Astrocyte (in vitro differentiated cells and primary cell): ENCODE measurements around the gene ZFR. TPM values are rescaled to one million over a fixed set of nuclear protein-coding genes. Genes with fewer than 3 reads are reported as not detected.
A peak's percentile ranks its signal among the peaks of the same experiment; 100 is the strongest.

Source experiments
- DNase-seq: peaks from one replicate; pipeline ENCODE4 v3.0.0-alpha.2; 2010; ENCODE audit warnings: low read depth
- FAIRE-seq: peaks from 2 replicates; lab custom pipeline; 2011; peaks lifted over from hg19 to GRCh38; lab: Jason Lieb, UNC
- H2AFZ ChIP-seq: 2 replicates; pipeline ENCODE4 v1.6.0; 2012; ENCODE audit warnings: low read depth, low read length, inconsistent platforms
- H3K27ac ChIP-seq: 2 replicates; pipeline ENCODE4 v1.5.1; 2011; ENCODE audit warnings: low read depth, low read length, inconsistent platforms
- H3K27me3 ChIP-seq: 2 replicates; pipeline ENCODE4 v1.6.0; 2011; ENCODE audit warnings: low read length, inconsistent platforms; ENCODE audit not compliant: insufficient read depth
- H3K36me3 ChIP-seq: 2 replicates; pipeline ENCODE4 v1.5.1; 2011; ENCODE audit warnings: low read length, inconsistent platforms; ENCODE audit not compliant: insufficient read depth
- H3K4me1 ChIP-seq: 2 replicates; pipeline ENCODE4 v1.5.1; 2011; ENCODE audit warnings: low read length, inconsistent platforms; ENCODE audit not compliant: insufficient read depth
- H3K4me2 ChIP-seq: 2 replicates; pipeline ENCODE4 v1.6.0; 2012; ENCODE audit warnings: low read length, inconsistent platforms
- H3K4me3 ChIP-seq: 2 replicates; pipeline ENCODE4 v1.5.1; 2011; ENCODE audit warnings: low read depth, mild to moderate bottlenecking, low read length, inconsistent platforms; ENCODE audit not compliant: insufficient read depth
- H3K79me2 ChIP-seq: 2 replicates; pipeline ENCODE4 v1.6.0; 2012; ENCODE audit warnings: mild to moderate bottlenecking, low read length, inconsistent platforms; ENCODE audit not compliant: insufficient read depth
- H3K9ac ChIP-seq: 2 replicates; pipeline ENCODE4 v1.6.0; 2012; ENCODE audit warnings: mild to moderate bottlenecking, low read length, inconsistent platforms
- H3K9me3 ChIP-seq: 2 replicates; pipeline ENCODE4 v1.5.1; 2012; ENCODE audit warnings: low read depth, mild to moderate bottlenecking, low read length, inconsistent platforms; ENCODE audit not compliant: insufficient read depth
- H4K20me1 ChIP-seq: 2 replicates; pipeline ENCODE4 v1.6.0; 2012; ENCODE audit warnings: low read length, inconsistent platforms; ENCODE audit not compliant: insufficient read depth
- H3K27ac Mint-ChIP-seq: one replicate; pipeline ENCODE4 v1.8.0; 2021; ENCODE audit warnings: mild to moderate bottlenecking, mixed read lengths; ENCODE audit not compliant: unreplicated experiment
- H3K27me3 Mint-ChIP-seq: one replicate; pipeline ENCODE4 v1.8.0; 2021; ENCODE audit warnings: low read depth, mixed read lengths; ENCODE audit not compliant: unreplicated experiment
- H3K36me3 Mint-ChIP-seq: one replicate; pipeline ENCODE4 v1.8.0; 2021; ENCODE audit warnings: low read depth, mixed read lengths; ENCODE audit not compliant: unreplicated experiment
- H3K4me1 Mint-ChIP-seq: one replicate; pipeline ENCODE4 v1.8.0; 2021; ENCODE audit warnings: low read depth, mixed read lengths; ENCODE audit not compliant: unreplicated experiment
- H3K4me3 Mint-ChIP-seq: one replicate; pipeline ENCODE4 v1.8.0; 2021; ENCODE audit warnings: mild to moderate bottlenecking, moderate library complexity, mixed read lengths; ENCODE audit not compliant: unreplicated experiment
- H3K9me3 Mint-ChIP-seq: one replicate; pipeline ENCODE4 v1.8.0; 2021; ENCODE audit warnings: mild to moderate bottlenecking, mixed read lengths; ENCODE audit not compliant: unreplicated experiment
- EZH2 ChIP-seq: IDR thresholded peaks from 2 replicates; pipeline ENCODE4 v1.6.1; 2012; ENCODE audit warnings: mild to moderate bottlenecking, low read length, inconsistent platforms; ENCODE audit not compliant: insufficient read depth
- total RNA-seq: library from RNA; stranded (reverse); gene quantifications from 2 replicates; pipeline ENCODE4 v1.2.1, GENCODE V29; 2021
- TF ChIP-seq, protein P1 (sequence below): IDR thresholded peaks from 2 replicates; pipeline ENCODE4 v1.5.1; 2011; ENCODE audit warnings: low read depth, mild to moderate bottlenecking, inconsistent platforms, low read length, moderate library complexity; ENCODE audit not compliant: insufficient read depth

ZFR gene
- total RNA-seq, 1 donor from 2014 or later: 68.4 TPM

DNA sequence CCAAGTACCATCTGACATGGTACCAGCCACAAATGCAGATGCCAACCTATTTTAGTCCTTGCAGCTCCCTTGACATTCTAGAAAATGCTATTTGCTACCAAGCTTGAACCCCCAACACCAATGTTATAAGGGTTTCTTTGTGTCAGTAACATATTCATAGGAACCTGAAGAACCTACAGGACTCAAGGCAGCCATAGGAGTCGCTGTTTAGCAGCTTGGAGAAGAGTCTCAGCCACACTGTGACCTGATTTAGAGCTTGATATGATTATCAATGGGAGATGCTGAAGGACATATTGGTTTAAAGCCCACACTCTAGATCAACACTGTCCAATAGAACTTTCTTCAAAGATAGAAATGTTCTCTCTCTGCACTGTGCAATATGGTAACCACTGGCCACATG is 6.4 kb upstream of the ZFR start:
- no peak overlapping the region for H3K4me2 ChIP-seq
- H3K4me3 ChIP-seq: no peak overlapping the region
- no peaks in the 10 kb centered on the region for H4K20me1 ChIP-seq
- peaks cover 6% of the 10 kb centered on the region for H3K27me3 ChIP-seq
- H3K36me3 ChIP-seq: no peaks in the 10 kb centered on the region
- no peaks in the 10 kb centered on the region for H3K9me3 ChIP-seq
- no peaks in the 10 kb centered on the region for H3K79me2 ChIP-seq
- H3K9ac ChIP-seq: no peak overlapping the region
- no peak for FAIRE-seq
- H3K4me1 Mint-ChIP-seq: peaks cover 2% of the 10 kb centered on the region
- TF ChIP-seq, protein P1, sequence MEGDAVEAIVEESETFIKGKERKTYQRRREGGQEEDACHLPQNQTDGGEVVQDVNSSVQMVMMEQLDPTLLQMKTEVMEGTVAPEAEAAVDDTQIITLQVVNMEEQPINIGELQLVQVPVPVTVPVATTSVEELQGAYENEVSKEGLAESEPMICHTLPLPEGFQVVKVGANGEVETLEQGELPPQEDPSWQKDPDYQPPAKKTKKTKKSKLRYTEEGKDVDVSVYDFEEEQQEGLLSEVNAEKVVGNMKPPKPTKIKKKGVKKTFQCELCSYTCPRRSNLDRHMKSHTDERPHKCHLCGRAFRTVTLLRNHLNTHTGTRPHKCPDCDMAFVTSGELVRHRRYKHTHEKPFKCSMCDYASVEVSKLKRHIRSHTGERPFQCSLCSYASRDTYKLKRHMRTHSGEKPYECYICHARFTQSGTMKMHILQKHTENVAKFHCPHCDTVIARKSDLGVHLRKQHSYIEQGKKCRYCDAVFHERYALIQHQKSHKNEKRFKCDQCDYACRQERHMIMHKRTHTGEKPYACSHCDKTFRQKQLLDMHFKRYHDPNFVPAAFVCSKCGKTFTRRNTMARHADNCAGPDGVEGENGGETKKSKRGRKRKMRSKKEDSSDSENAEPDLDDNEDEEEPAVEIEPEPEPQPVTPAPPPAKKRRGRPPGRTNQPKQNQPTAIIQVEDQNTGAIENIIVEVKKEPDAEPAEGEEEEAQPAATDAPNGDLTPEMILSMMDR: peak; percentile 10
- no peak for TF ChIP-seq EZH2
- H3K9me3 Mint-ChIP-seq: no peaks in the 10 kb centered on the region
- H2AFZ ChIP-seq: no peak overlapping the region
- no peaks in the 10 kb centered on the region for H3K4me1 ChIP-seq
- H3K27ac Mint-ChIP-seq: no peak overlapping the region
- DNase-seq: no peak
- H3K27ac ChIP-seq: no peak overlapping the region
- peaks cover 4% of the 10 kb centered on the region for H3K36me3 Mint-ChIP-seq
- no peak overlapping the region for H3K4me3 Mint-ChIP-seq
- H3K27me3 Mint-ChIP-seq: peaks cover 3% of the 10 kb centered on the region

DNA sequence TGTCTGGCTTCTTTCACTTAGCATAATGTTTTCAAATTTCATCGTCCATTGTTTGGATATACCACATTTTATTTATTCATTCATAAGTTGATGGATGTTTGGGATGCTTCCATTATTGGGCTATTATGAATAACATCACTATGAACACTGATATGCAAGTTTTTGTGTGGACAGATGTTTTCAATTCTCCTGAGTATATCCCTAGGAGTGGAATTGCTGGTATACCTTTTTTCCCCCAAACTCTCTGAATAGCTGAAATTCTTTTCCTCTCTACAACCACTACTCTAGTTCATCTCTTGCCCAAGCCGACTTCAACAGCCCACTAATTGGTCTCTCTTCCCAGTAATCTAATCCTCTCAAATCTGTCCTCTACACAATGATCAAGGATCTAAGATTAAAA is 4.7 kb upstream of the ZFR start:
- Histone ChIP-seq H3K4me2 (no peak overlapping the region), H3K27ac (no peak overlapping the region), H3K9ac (no peak overlapping the region), H2AFZ (no peak overlapping the region), H3K4me1 (peaks cover 9% of the 10 kb centered on the region), H3K9me3 (no peaks in the 10 kb centered on the region), H3K36me3 (no peaks in the 10 kb centered on the region), H3K4me3 (no peak overlapping the region), H3K79me2 (peaks cover 8% of the 10 kb centered on the region), H3K27me3 (peaks cover 6% of the 10 kb centered on the region), H4K20me1 (no peaks in the 10 kb centered on the region)
- FAIRE-seq (no peak), DNase-seq (no peak)
- Mint-ChIP-seq H3K4me3 (no peak overlapping the region), H3K27ac (no peak overlapping the region), H3K36me3 (peaks cover 4% of the 10 kb centered on the region), H3K4me1 (peaks cover 13% of the 10 kb centered on the region), H3K27me3 (peaks cover 3% of the 10 kb centered on the region), H3K9me3 (no peaks in the 10 kb centered on the region)
- no peak for TF ChIP-seq EZH2

DNA sequence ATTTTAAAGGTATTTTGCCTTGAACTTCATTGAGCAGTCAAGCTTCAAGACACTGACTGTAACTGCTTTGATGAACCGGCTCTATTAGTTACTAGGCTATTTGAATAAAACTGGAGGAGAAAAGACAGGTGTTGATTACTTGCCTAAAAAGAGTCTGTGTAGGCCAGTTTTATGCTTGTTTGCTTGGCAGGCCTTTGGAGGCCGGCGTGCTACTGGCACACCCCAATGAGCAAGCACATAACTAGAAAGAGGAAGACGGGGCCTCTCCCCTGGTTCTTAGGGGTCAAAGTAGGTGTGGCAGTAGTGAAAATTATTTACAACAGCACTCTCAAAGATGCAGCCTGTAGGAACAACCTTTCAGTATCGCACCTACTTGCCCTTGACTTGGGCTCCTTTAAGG is 2.1 kb upstream of the ZFR start:
- peaks cover 20% of the 10 kb centered on the region for H3K4me1 Mint-ChIP-seq

More for the DNA sequence above, 2.1 kb upstream of the ZFR start:
- Histone ChIP-seq H3K9ac (no peak overlapping the region), H3K27ac (no peak overlapping the region), H3K4me3 (no peak overlapping the region), H2AFZ (no peak overlapping the region), H3K36me3 (no peaks in the 10 kb centered on the region), H3K9me3 (no peaks in the 10 kb centered on the region), H3K4me1 (peaks cover 20% of the 10 kb centered on the region), H3K4me2 (no peak overlapping the region), H3K27me3 (no peaks in the 10 kb centered on the region), H3K79me2 (peaks cover 33% of the 10 kb centered on the region), H4K20me1 (peaks cover 19% of the 10 kb centered on the region)
- Mint-ChIP-seq H3K4me3 (peak overlapping the region; percentile 34), H3K9me3 (no peaks in the 10 kb centered on the region), H3K27ac (peak overlapping the region; percentile 26), H3K36me3 (peaks cover 4% of the 10 kb centered on the region), H3K27me3 (no peaks in the 10 kb centered on the region)
- TF ChIP-seq EZH2: no peak
- TF ChIP-seq, protein P1: no peak
- FAIRE-seq (no peak), DNase-seq (no peak)
